ENCODE data around the gene NNAT.
"Not testable (repeated sequence)": the region's sequence is repeated elsewhere in the genome, so short reads cannot be mapped to it uniquely, and the experiment has no call there.

Gene NNAT, protein sequence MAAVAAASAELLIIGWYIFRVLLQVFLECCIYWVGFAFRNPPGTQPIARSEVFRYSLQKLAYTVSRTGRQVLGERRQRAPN

GRCh38 chr20:37521061-37521771 is at the start of gene NNAT:
NNAT (plus strand) TSS chr20:37521250; CDS start chr20:37521332, 82 bp downstream.
- no peak for DNase-seq (ENCODE audit: low read depth)

- no peak for DNase-seq (ENCODE audit: low read depth)
Observed at GRCh38 chr20:37471741-37472235, 49.3 kb upstream of the NNAT start.

- DNase-seq (ENCODE audit: low read depth) = not testable (repeated sequence)
Observed at GRCh38 chr20:37472435-37472834, 48.6 kb upstream of the NNAT start.

- no peak for DNase-seq (ENCODE audit: low read depth)
Observed at GRCh38 chr20:37473249-37474000, 47.6 kb upstream of the NNAT start.

GRCh38 chr20:37474386-37474785 is 46.7 kb upstream of the NNAT start:
- DNase-seq (ENCODE audit: low read depth) = no peak

GRCh38 chr20:37475252-37475651 is 45.8 kb upstream of the NNAT start:
- no peak for DNase-seq (ENCODE audit: low read depth)

- no peak for DNase-seq (ENCODE audit: low read depth)
Observed at GRCh38 chr20:37477041-37477440, 44.0 kb upstream of the NNAT start.

DNA sequence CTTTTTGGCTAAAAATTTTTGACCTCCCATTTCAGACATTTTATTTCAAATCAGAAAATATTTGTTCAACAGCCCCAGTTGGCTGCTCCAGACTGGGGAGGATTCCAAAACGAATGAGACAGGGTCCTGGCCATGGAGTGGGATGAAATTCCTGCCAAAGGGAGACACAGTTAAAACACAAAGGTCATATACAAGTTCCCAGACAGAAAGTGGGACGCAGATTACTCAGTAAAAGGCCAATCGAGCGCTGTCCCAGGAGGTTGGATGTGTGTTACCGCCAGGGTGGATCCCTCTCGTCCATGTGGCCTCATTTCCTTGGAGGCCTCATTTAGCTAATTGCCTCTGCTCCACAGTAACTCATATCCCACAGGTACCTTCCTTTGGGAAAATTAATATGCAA is 41.8 kb upstream of the NNAT start:
- DNase-seq (ENCODE audit: low read depth) = no peak

DNA sequence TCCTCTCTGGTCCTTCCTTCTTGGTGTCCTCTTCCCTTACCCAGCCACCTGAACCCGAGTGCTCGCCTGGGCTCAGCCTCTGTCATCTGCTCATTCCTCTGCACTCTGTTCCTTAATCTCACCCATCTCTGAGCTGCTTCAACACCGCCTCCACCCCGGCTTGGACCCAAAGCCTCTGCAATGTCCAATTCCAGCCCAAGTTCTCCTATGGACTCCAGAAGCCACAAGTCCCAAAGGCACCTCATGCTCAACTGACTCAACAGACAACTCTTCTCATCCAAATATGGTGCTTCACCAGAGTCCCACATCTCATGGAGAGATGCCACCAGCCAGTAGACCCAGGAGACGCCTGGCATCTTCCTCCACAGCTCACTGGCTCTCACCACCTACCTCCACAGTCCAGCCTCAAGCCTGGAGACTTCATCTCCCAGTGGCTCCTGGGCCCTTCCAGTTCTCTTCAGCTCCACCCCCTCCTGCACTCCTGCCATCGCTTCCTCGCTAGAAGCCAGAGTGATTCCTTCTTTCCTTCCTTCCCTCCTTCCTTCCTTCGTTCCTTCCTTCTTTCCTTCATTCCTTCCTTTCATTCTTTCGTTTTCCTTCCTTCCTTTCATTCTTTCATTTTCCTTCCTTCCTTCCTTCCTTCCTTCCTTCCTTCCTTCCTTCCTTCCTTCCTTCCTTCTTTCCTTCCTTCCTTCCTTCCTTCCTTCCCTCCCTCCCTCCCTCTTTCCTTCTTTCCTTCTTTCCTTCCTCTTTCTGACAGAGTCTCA is 40.9 kb upstream of the NNAT start:
- no peak for DNase-seq (ENCODE audit: low read depth)

GRCh38 chr20:37480919-37481318 is 40.1 kb upstream of the NNAT start:
- no peak for DNase-seq (ENCODE audit: low read depth)

DNA sequence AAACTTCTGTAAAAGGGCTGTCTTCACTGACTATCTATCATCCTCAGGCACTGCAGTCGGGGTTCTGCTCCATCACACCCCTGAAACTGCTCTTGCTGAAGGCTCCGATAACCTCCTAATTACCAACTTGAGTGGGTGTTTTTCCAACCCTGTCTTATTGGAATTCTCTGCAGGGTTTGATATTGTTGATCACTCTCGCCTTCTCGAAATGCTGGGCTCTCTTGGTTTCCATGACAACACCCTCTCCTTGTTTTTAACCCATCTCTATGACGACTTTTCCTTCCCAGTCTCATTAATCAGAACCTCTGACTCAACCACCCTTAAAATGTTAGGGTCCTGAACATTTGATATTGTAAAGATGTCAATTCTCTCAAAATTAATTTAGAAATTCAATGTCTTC is 39.4 kb upstream of the NNAT start:
- DNase-seq (ENCODE audit: low read depth) = no peak

GRCh38 chr20:37484331-37484730 is 36.7 kb upstream of the NNAT start:
- no peak for DNase-seq (ENCODE audit: low read depth)

DNA sequence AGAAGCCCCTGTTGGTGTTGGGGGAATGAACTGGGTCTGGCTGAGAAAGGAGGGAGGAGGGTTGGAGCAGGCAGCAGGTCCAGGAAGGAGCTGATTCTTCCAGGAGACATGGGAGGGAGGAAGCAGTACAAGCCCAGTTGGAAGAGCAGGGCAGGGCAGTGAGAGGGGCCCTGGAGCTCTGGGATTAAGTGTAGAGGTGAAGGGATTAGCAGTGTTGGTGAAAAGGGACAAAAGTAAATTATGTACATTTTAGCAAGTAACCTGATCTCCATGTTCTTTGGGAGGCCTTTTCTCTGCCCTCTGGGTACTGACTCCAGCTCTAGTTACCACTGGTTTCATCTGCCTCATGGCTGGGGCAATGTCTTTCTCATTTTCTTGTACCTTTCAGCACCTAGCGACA is 34.8 kb upstream of the NNAT start:
- not testable (repeated sequence) for DNase-seq (ENCODE audit: low read depth)

DNA sequence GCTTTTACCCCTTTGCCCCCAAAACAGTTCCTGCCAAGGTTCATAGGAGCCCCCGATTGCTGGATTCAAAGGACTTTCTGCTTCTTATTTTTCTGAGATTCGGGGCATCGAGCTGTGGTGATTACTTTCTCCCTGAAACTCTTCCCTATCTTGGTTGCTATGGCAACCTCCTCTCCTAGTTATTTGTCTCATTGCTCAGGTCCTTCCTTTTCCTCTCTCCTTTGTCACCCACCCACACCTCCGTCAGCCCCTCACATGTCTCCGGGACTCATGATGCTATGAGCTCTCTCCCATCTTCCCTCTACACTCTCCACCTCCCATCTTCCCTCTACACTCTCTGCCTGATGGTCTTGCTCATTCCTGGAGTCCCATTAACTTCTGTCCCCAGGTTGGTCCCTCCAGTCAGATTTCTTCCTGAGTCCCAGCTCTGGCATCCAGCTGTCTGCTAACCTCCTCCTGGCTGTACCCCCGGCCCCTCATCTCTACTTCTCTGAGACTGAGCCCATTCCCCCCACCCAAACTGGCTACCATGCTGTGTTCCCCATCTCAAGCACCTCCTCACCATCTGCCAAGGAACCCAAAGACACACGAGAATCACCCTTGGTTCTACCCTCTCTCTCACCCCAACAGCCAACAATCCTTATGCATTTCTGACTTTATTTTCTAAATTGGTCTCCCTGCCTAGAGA is 30.2 kb upstream of the NNAT start:
- no peak for DNase-seq (ENCODE audit: low read depth)

DNA sequence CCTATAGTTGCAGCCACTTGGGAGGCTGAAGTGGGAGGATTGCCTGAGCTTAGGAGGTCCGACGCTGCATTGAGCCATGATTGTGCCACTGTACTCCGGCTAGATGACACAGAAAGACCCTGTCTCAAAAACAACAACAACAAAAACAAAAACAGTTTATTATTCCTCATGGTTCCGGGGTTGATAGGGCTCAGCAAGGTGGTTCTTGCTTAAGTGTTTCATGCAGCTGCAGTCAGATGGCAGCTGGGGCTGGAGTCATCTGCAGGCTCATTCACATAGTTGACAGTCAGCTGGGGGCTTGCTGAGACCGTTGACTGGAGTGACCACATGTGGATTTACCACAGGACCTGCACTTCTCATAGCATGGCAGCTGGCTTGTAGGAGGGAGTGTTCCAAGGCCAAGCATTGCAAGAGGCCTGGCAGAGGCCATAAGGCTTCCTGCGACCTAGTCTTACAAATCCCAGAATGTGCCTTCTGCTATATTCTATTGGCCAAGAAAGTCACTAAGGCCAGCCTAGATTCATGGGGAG is 28.9 kb upstream of the NNAT start:
- DNase-seq (ENCODE audit: low read depth) = no peak

DNA sequence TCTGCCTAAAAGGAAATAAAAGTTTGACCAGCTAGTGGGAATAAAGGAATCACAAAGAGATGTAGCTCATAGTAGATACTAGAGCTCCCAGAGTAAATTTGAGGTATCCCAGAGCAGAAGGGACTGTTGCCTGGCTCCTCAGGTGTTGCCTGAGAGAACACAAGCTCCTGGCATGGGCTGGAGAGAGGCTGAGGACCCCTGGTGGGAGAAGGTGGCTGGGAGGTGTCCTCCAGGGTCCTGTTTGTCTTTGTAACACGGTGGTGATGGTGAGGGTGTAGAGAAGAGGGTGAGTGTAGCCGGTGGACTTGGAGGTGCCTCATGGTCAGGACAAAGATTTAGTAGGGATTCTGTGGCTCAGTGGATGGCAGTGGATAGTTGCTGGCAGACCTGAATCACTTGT is 28.1 kb upstream of the NNAT start:
- DNase-seq (ENCODE audit: low read depth) = no peak

GRCh38 chr20:37494301-37494700 is 26.7 kb upstream of the NNAT start:
- no peak for DNase-seq (ENCODE audit: low read depth)

GRCh38 chr20:37494796-37495195 is 26.3 kb upstream of the NNAT start:
- DNase-seq (ENCODE audit: low read depth) = no peak

DNA sequence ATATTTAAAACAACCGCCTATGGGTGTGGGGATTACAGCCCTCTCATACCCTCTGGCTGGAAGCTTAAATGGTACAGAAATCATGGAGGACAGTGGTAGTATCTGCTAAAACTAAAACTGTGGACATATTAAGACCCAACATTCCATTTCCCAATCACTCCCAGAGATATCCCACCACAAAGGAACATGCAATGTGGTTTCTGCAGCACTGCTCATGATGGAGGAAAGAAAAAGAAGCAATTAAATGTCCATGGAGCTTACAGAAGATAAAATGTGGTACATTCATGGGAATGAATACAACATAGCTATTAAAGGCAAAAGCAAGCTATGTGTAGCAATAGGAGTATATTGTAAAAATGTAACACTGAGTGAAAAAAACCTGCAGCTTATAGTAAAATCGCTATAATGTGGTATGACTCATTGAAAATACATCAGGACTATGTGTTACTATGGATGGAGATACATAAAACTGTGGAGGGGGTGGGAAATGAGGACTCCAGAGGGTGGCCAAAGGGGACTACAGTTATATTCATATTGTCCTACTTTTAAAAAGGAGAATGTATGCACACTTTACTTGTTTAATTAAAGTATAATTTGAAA is 22.9 kb upstream of the NNAT start:
- DNase-seq (ENCODE audit: low read depth) = no peak

- no peak for DNase-seq (ENCODE audit: low read depth)
Observed at GRCh38 chr20:37500311-37500710, 20.7 kb upstream of the NNAT start.

- no peak for DNase-seq (ENCODE audit: low read depth)
Observed at GRCh38 chr20:37501940-37502339, 19.1 kb upstream of the NNAT start.
